Activated naive CD4-positive, alpha-beta T cell treated with anti-CD3 and anti-CD28 coated beads, Interleukin-2, amount 50 U/mL, for 72 hours (primary cell): ENCODE results near the gene PGBD5. TPM values are rescaled to one million over a fixed set of nuclear protein-coding genes. Genes with fewer than 3 reads are reported as not detected.
A peak's percentile ranks its signal among the peaks of the same experiment; 100 is the strongest.

Experiments used
- ATAC-seq, 2 donors: fragments of 150-1000 bp; cut with Tn5 transposase; 2 replicates each; pipeline ENCODE4 v1.10.0; 2021; ENCODE audit warnings: mild to moderate bottlenecking in 2 of 2, moderate library complexity in 2 of 2
- DNase-seq, 2 donors: peaks; one replicate each; pipeline ENCODE4 v3.0.0; 2021 to 2022; ENCODE audit warnings: low spot score in 2 of 2
- H3K27ac Mint-ChIP-seq, 2 donors: one replicate each; pipeline ENCODE4 v1.8.0; 2022; ENCODE audit warnings: mild to moderate bottlenecking in 2 of 2, mixed read lengths in 2 of 2
- H3K36me3 Mint-ChIP-seq, 2 donors: one replicate each; pipeline ENCODE4 v1.8.0; 2022; ENCODE audit warnings: mixed read lengths in 2 of 2
- H3K9me3 Mint-ChIP-seq, 2 donors: one replicate each; pipeline ENCODE4 v1.8.0; 2022; ENCODE audit warnings: mixed read lengths in 2 of 2
- total RNA-seq, 2 donors: library from RNA; stranded (reverse); gene quantifications; one replicate each; pipeline ENCODE4 v1.2.3, GENCODE V29; 2022

The PGBD5 gene
- total RNA-seq, 2 donors from 2014 or later, result 0.10 TPM; not detected in 1

DNA sequence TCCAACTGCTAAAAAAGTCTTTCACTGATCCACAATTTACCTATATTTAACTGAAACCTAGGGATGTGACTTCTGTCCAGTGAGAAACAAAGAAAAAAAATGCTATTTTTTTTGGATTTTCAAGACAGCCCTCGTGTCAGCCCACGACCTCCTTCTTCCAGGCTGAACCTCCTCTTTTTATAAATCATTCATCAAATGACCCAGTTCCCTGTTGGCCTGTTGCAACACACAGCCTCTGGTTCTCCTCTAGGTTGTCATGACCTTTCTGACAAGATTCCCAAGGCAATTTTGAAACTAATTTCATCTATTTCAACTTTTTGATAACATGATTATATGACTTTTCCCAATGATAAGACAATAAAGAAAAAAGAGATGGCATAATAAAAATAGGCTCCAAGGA lies 74.6 kb downstream of the PGBD5 start:
- Mint-ChIP-seq H3K27ac (peak overlapping the region in 1 of 2 donors; percentile 29), H3K36me3 (no peaks in the 10 kb centered on the region), H3K9me3 (no peaks in the 10 kb centered on the region)
- DNase-seq (no peak), ATAC-seq (no peak)

DNA sequence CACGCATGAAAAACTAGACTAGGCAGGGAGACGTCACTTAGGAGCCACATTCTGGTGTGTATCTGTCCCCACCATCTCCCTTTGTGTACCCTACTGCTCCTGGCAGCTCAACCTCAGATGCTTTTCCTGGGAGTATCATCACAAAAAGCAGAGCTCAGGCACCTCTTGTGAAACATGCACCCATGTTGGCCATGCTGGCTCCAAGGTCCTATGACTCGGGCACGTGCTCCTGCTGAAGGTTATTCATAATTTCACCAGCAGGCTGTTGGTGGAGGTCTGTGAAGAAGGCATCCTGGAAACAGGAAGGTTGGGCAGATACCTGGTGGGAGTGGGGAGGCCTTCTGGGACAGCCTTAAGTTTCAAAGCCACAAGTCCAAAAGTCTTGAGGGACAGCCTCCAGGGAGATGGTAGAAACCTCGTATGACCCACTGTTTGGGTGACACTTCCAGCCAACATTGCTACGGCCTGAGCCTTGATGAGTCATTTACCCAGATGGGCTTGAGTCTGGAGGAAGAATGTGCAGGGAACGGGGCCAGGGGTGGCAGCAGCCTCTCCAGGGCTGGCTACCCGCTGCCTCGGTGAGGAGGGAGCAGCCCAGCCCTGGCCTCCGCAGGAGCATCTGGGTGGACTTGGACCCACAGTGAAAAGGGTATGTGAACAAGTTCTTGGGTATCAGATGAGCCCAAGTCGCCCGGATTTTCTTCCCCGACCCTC lies 75.8 kb downstream of the PGBD5 start:
- H3K36me3 Mint-ChIP-seq, result no peaks in the 10 kb centered on the region
- DNase-seq, result no peak
- no peaks in the 10 kb centered on the region for H3K9me3 Mint-ChIP-seq
- ATAC-seq, result no peak
- H3K27ac Mint-ChIP-seq, result no peak overlapping the region

DNA sequence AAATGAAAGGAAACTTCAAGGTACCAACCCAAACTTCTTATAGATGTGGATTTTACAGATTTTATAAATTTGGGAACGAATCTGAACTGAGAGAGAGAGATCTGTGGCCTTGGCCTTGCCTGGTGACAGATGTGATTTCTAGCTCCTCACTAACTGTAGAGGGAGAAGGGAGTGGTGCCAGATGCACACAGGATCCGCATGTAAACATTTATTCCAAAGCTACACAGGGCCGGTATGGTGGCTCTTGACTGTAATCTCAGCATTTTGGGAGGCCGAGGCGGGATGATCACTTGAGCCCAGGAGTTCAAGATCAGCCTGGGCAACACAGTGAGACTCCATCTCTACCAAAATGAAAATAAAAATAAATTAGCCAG lies 77.1 kb downstream of the PGBD5 start:
- no peak for ATAC-seq
- peak overlapping the region in 1 of 2 donors; percentile 25 for H3K27ac Mint-ChIP-seq
- no peak for DNase-seq

DNA sequence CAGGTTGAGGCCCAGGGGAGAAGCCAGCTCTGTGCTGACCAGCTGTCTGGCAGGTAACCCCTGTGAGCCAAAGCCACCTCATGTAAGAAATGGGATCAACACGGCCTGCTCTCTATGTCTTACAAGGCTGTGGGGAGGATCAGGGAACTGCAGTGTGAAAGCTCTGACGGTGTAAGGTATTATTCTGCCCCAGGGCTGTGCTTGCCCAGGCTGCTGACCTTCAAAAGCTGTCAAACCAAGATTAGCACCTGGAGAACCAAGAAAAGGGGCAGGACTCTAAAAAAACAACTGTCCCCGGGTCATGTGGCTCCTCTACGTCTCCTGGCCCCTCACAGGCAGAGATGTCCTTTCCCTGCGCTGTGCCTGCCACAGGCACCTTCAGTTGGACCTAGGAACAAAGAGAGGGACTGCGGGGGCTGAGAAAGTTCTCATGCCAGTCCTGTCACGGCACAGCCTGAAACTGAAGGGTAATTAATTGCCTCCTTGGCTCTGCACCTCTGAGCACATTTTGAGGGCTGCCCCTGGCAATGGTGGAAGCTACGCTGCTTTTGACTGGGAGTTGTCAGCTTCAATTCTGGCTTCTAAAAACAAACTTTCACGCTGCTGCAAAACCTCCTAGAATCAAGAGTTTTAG lies 77.6 kb downstream of the PGBD5 start:
- ATAC-seq (no peak), DNase-seq (no peak)
- H3K27ac Mint-ChIP-seq, result no peak overlapping the region
- no peaks in the 10 kb centered on the region for H3K9me3 Mint-ChIP-seq
- no peaks in the 10 kb centered on the region for H3K36me3 Mint-ChIP-seq

More for the DNA sequence above, 77.1 kb downstream of the PGBD5 start:
- no peaks in the 10 kb centered on the region for H3K9me3 Mint-ChIP-seq
- no peaks in the 10 kb centered on the region for H3K36me3 Mint-ChIP-seq

DNA sequence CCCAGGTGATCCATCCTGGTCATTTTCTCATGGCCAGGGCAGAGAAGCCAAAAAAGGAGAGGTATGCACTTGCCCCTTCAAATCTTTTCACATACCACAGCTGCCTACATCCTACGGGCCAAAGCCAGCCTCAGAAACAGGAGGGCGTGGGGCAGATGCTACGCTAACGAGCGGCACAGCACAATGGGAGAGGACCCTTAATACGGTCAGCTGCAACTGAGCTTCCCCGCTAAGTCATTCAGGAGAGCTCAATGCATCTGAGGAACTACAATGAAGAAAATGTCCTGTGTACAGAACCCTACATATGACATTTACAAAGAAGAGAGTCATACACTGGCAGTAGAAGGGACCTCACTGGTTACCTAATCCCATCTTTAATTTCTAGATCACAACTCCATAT lies 78.2 kb downstream of the PGBD5 start:
- H3K9me3 Mint-ChIP-seq, result no peaks in the 10 kb centered on the region

DNA sequence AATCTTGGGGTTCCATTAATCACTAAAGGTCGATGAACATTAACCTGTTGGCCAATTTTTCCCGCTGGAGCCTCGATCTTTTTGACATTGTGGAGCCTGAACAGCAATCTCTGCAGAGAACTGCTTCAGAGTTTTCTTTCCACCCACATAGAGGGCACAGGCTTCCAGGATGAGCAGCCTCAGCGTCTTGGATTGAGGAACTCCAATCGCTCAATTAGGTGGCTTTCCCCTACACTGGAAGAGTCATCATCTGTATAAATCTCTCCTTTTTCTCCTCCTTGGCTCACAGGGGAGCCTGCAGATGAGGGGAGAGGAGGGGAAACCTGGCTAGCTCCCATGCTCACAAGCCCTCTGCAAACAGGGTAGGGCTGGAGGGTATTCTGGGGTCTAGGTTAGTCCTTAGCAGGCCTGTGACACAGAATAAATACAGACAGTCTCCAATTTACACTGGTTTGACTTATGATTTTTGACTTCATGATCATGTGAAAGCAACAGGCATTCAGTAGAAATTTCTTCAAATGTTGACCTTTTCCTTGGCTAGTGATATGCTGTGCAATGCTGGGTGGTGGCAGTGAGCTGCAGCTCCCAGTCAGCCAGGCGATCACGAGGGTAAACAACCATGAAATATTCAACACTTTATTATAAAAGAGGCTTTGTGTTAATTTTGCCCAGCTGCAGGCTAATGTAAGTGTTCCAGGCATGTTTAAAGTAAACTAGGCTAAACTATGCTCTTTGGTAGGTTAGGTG lies 80.8 kb downstream of the PGBD5 start:
- no peak for DNase-seq
- no peak overlapping the region for H3K27ac Mint-ChIP-seq
- ATAC-seq, result no peak
- no peaks in the 10 kb centered on the region for H3K9me3 Mint-ChIP-seq
- H3K36me3 Mint-ChIP-seq, result no peaks in the 10 kb centered on the region

More for the DNA sequence above, 78.2 kb downstream of the PGBD5 start:
- peak overlapping the region in 1 of 2 donors; percentile 26 for H3K27ac Mint-ChIP-seq
- no peaks in the 10 kb centered on the region for H3K36me3 Mint-ChIP-seq
- no peak for ATAC-seq
- no peak for DNase-seq

DNA sequence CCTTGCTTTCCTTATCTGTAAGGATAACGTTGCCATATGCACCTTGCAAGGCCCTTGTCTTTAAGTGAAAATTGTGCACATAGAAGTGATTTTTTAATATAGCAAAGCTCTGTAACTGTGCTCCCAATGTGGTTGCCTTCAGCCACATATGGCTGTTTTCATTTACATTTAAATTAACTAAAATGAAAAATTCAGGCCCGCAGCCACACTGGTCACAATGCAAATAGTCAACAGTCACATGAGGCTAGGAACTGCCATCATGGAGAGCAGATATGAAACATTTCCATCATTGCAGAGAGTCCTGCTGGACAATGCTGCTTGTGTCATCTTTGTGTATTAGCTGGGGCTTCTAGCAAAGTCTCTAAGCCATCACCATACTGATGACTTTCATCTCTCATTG lies 83.4 kb downstream of the PGBD5 start:
- no peak for DNase-seq
- peak overlapping the region in 1 of 2 donors; percentile 80 for H3K27ac Mint-ChIP-seq
- H3K9me3 Mint-ChIP-seq, result no peaks in the 10 kb centered on the region
- H3K36me3 Mint-ChIP-seq, result no peaks in the 10 kb centered on the region
- no peak for ATAC-seq

DNA sequence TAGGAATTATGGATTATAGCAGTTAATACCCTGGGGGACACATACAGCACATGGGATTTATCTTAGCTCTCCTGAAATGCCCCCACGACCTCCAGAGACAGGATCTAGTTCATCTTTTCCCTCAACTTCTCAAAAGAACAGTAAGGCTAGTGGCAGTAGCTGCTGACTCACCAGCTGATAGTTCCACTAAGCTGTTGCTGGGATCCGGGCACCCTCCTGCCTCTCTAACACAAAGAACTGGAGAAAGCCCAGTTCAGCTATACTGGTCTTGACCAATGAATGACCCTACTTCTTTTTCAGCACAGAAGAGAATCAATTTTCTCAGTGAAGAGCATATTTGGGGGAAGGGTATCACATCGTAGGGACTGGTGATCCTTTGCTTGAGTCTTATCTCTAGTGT lies 84.1 kb downstream of the PGBD5 start:
- DNase-seq (no peak), ATAC-seq (no peak)
- Mint-ChIP-seq H3K9me3 (no peaks in the 10 kb centered on the region), H3K27ac (no peak overlapping the region), H3K36me3 (no peaks in the 10 kb centered on the region)

DNA sequence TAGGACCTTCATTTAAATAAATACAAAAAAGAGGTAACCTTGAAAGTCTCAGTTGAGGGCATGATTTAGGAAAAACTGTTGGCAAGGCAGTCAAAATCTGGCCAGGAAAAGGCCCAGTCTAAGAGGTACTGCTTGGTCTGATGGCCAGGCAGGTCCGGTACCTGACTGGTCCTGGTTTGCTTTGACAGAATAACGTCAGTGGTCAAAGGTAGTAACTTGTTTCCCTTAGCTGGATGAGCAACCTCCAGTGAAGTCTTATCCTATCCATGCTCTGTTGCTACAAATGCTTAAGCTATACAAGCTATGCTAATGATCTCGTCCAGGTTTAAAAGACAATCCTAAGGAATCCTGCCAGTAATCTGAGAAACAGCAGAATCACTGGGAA lies 85.0 kb downstream of the PGBD5 start:
- no peaks in the 10 kb centered on the region for H3K36me3 Mint-ChIP-seq
- DNase-seq (no peak), ATAC-seq (no peak)
- no peaks in the 10 kb centered on the region for H3K9me3 Mint-ChIP-seq
- no peak overlapping the region for H3K27ac Mint-ChIP-seq

DNA sequence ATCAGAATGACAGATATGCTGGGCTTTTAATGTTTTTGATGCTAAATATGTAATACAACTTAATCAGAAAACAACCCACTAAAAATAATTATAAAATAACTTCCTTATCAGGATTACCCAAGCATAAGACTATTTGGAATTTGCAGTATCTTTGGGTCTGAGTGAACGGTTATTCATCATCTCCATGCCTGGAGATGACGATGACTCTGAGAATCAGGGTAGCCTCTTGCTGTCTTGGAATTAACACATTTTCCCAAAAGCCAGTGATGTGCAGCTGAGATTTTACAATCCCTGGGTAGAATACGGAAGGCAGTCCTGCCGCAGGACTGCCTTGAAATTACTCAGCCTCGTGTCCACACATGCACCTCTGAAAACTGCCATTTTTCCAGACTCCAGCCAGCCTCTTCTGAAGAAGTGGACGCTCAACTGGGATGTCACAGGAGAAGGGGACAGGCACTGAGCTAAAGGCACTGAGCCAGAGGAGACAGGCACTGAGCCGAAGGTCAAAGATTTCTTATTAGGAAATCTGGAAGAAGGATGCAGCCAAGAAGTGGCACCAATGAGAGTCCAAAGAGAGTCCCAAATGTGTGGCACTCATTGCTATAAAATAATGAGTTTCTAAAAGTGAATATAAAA lies 85.5 kb downstream of the PGBD5 start:
- H3K36me3 Mint-ChIP-seq, result no peaks in the 10 kb centered on the region
- no peak overlapping the region for H3K27ac Mint-ChIP-seq
- ATAC-seq (no peak), DNase-seq (no peak)
- H3K9me3 Mint-ChIP-seq, result no peaks in the 10 kb centered on the region

DNA sequence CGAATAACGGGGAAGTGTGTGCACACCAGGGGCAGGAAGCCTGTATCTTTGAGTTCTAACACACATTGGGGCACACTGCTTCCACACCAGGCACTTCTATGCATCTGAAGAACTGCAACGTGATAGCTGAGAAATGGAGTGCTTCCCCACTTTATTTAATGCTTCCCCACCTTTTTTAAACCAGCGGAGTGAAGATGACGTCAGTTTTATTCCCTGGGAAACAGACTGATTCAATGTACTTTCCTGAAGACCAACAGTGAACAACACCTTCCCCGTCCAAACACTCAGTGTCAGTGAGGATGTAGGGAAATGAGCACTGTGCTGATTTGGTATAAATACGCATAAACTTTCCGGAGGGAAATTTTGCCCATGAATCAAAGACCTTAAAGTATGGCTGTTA lies 87.1 kb downstream of the PGBD5 start:
- no peak for ATAC-seq
- Mint-ChIP-seq H3K36me3 (no peaks in the 10 kb centered on the region), H3K27ac (no peak overlapping the region), H3K9me3 (no peaks in the 10 kb centered on the region)
- no peak for DNase-seq

DNA sequence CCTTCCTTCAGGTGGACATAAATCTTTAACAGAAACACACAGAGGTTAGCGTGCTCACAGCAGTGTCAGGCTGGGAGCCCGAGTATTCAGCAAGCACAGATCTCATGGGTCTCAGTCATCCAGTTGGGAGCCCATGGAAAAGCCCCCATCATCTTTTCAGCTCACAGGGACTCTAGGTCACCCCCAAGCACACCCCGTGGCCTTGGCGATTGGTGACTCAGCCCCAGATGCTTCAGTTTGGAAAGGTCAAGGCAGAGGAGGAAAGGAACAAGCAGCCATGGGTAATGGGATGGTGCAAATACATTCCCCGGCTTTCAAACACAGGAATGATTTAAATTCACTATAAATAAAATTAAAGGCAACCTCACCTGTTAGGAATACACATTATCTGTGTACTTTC lies 88.9 kb downstream of the PGBD5 start:
- H3K36me3 Mint-ChIP-seq, result no peaks in the 10 kb centered on the region
- no peaks in the 10 kb centered on the region for H3K9me3 Mint-ChIP-seq
- no peak overlapping the region for H3K27ac Mint-ChIP-seq
- DNase-seq, result no peak
- ATAC-seq, result no peak

DNA sequence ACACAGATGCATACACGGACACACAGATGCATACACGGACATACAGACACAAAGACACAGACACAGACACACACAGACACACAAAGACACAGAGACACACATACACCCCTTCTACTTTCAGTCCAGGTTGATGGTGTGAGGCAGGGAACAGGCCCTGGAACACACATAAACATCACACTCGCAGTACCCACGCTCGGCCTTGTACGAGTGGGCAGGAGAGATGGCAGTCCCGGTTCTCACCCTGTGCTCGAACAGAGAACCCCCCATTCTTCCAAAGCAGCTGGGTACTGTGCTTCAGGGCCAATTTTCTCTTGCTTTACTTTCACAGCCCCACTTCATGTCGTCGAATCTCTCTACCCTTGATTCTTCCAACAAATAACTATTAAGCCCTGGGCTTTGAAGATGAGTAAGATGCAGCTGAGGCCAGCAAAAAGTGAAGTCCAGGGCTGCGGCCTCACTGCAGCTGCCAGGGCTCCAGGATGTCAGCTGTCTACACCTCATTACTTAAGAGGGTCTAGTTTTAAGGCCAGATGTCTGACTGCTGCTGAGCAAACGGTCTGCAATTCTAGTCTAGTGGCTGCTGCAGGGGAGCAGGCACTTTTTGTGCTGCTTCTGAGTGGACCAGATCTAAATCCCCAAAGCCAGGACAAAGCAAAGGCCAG lies 90.1 kb downstream of the PGBD5 start:
- no peak for DNase-seq
- H3K36me3 Mint-ChIP-seq, result no peaks in the 10 kb centered on the region
- H3K27ac Mint-ChIP-seq, result no peak overlapping the region
- no peaks in the 10 kb centered on the region for H3K9me3 Mint-ChIP-seq
- no peak for ATAC-seq

DNA sequence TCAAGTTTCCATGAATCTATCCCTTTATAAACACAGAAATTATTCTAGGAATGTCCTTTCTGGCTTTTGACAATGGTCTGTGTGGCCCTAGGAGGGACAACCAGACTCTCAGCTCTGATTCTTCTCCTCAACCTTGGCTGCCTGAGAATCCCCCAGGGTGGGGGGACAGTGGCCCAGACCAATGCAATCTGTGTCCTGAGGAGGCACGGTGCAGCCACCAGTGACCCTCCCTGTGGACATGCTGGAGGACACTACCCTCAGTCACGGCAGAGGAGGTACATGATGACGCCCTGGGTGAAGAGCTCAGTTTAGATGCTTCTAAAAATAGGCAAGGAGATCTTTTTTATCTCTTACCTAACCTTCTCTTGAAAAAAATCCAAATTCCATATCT lies 91.7 kb downstream of the PGBD5 start:
- Mint-ChIP-seq H3K36me3 (no peaks in the 10 kb centered on the region), H3K27ac (no peak overlapping the region), H3K9me3 (no peaks in the 10 kb centered on the region)
- no peak for DNase-seq
- ATAC-seq, result no peak

DNA sequence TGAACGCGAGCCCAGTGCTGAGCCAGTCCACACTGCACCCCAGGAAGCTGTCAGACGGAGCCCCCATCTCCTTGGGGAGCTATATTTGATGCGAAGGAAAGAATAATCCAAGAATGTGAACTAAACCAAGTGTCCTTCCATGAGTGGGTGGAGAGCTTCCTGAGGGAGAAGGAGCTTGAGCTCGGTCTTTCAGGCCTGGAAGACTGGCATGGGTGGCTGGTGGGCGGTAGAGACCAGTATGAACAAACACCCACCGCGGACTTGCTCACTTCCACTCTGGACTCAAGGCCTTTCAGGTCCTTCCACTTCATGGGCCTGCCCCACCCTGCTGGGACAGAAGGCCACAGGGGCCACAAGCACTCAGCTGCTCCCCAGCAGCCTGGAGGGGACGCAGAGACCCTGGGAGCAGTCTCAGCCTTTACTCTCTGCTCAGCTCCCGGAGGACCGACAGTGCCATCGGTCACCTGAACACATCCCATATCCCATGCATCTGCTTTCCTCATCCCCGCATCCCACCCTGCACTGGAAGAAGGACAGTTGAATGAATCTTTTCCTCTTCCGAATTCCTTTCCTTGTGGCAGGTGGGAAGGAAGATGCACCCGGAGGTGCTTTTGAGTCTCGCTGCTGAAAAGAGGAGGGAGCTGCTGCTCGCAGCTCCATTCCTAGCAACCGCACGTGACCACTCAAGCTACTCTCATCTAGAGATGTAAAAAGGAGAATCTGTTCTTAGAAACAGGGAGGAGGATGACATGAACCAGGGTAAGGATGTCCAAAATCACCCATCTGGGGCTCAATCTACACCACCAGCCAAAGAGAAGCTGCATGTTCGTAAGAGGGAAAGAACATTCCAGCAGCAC lies 92.3 kb downstream of the PGBD5 start:
- no peak for DNase-seq
- Mint-ChIP-seq H3K36me3 (no peaks in the 10 kb centered on the region), H3K27ac (no peak overlapping the region), H3K9me3 (no peaks in the 10 kb centered on the region)
- ATAC-seq, result no peak

DNA sequence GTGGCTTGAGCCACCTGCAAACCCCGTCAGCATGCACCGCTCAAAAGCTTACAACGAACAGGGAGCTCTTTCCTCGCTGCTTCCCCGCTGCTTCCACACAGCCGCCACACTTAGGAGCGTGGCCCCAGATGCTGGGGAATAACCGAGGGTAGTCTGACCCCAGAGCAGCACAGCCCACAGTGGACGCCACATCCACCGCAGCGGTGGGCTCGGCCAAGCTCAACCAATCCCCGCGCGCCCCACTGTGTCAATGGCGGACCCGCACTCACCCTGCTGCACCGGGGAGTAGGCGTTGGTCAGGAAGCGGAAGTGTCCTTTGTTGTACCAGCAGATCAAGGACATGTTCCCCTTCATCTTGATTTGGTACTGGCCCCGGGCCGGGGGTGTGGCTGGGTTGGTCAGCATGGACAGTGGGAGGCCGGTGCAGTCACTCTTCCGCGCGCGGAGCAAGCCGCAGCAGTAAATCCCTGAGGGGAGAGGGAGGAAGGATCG lies 93.5 kb downstream of the PGBD5 start:
- no peak overlapping the region for H3K27ac Mint-ChIP-seq
- DNase-seq, result no peak
- no peak for ATAC-seq
- no peaks in the 10 kb centered on the region for H3K9me3 Mint-ChIP-seq
- H3K36me3 Mint-ChIP-seq, result no peaks in the 10 kb centered on the region
